H1 (cell line): Measurements from ENCODE around the gene AATK. TPM values are rescaled to one million over a fixed set of nuclear protein-coding genes. Genes with fewer than 3 reads are reported as not detected.

ENCODE experiments used
- CBX5 ChIP-seq: fragments of 300-800, 300-1000 bp; sonication (generic); IDR thresholded peaks from 2 replicates; pipeline ENCODE4 v1.7.1; 2016; ENCODE audit warnings: antibody characterized with exemption, low read length, low read depth
- CBX8 ChIP-seq: fragments of 300-800, 300-1000 bp; sonication (generic); IDR thresholded peaks from 2 replicates; pipeline ENCODE4 v1.7.1; 2016; ENCODE audit warnings: low read depth, low read length, borderline replicate concordance
- CTBP2 ChIP-seq: IDR thresholded peaks from 2 replicates; pipeline ENCODE4 v1.7.0; 2011; ENCODE audit warnings: borderline replicate concordance, mild to moderate bottlenecking, moderate library complexity, mixed read lengths, low read length; ENCODE audit not compliant: insufficient read depth, insufficient read length
- JUN ChIP-seq: IDR thresholded peaks from 2 replicates; pipeline ENCODE4 v1.6.1; 2011; ENCODE audit warnings: low read depth, mild to moderate bottlenecking, improper control_type of control experiment, low read length
- RXRA ChIP-seq: IDR thresholded peaks from 2 replicates; pipeline ENCODE4 v1.6.1; 2011; ENCODE audit warnings: low read depth, mild to moderate bottlenecking, low read length, moderate library complexity; ENCODE audit not compliant: insufficient read depth
- SIN3A ChIP-seq, 2 experiments: IDR thresholded peaks in 1 of 2; conservative IDR thresholded peaks in 1 of 2; 2 replicates each; pipeline ENCODE4 v1.6.1; 2011 to 2012; ENCODE audit warnings: low read length in 2 of 2, improper control_type of control experiment in 1 of 2, low read depth in 1 of 2, mild to moderate bottlenecking in 1 of 2
- SIRT6 ChIP-seq: IDR thresholded peaks from one replicate; pipeline ENCODE4 v1.7.1; 2012; ENCODE audit warnings: low read length, inconsistent platforms
- SP1 ChIP-seq: IDR thresholded peaks from 2 replicates; pipeline ENCODE4 v1.6.1; 2011; ENCODE audit warnings: low read depth, low read length
- TBP ChIP-seq: IDR thresholded peaks from 2 replicates; pipeline ENCODE4 v1.6.1; 2011; ENCODE audit warnings: low read depth, low read length, improper control_type of control experiment
- polyA plus RNA-seq, 7 experiments: library from polyadenylated mRNA; depleted of rRNA in 3 of 7; stranded (reverse) in 5 of 7; unstranded in 2 of 7; fragments of >200 nt in 5 of 7; fragments of 200-250 nt in 2 of 7; gene quantifications; 1 replicate in 5 of 7; 2 replicates in 1 of 7; 4 replicates in 1 of 7; pipeline versions ENCODE4 v1.2.1 to v1.2.3, GENCODE V29; 2011 to 2013; ENCODE audit warnings: missing spikeins in 2 of 7, mixed read lengths in 2 of 7
- total RNA-seq: library from RNA; stranded (reverse); fragmentation: NEBNext Ultra II Directional; extraction: Animal tissue kit (Norgen Biotek cat#: 25700); gene quantifications from 2 replicates; pipeline ENCODE4 v1.2.1, GENCODE V29; 2021
- TF ChIP-seq, protein P1 (sequence below): fragments of 300-600 bp; sonication (generic); IDR thresholded peaks from 2 replicates; pipeline ENCODE4 v1.7.1; 2012; ENCODE audit warnings: low read length, moderate library complexity, mild to moderate bottlenecking, inconsistent platforms; ENCODE audit not compliant: insufficient replicate concordance

AATK gene
- total and polyA plus RNA-seq, 2 of the 8 experiments (the other 6 are each of a cell fraction or from before 2014, with no cell fraction given), result 1.7 to 3.5 TPM

DNA sequence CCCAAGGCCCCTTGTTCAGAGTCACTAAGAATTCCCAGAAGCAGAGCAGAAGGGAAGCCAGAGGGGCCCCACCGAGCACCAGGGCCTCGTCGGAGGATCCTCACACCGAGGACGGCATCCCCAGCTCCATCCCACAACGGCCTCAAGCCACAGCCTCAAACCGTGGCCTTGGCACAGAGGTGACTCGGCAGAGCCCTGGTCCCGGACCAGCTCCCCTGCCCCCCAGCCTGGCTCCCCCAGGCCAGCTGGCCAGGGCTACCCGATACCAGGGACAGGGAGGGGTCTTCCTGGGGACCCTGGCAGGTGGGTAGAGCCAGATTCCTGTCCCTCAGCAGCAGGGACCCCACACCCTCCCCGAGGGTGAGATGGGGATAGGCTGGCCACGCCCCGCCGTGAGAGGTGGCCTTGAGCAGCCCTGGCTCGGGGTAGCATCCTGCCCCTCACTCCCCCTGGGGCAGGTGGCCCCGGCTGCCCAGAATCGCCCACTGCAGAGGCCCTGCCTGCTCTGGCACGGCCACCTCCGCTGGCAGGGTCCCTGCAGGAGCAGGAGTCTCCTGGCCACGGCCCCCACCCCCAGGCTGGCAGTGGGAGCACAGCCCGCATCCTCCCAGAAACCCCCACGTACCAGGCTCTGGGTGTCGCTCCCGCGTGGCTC lies 6.3 kb downstream of the AATK start (continued):
- TF ChIP-seq, protein P1, sequence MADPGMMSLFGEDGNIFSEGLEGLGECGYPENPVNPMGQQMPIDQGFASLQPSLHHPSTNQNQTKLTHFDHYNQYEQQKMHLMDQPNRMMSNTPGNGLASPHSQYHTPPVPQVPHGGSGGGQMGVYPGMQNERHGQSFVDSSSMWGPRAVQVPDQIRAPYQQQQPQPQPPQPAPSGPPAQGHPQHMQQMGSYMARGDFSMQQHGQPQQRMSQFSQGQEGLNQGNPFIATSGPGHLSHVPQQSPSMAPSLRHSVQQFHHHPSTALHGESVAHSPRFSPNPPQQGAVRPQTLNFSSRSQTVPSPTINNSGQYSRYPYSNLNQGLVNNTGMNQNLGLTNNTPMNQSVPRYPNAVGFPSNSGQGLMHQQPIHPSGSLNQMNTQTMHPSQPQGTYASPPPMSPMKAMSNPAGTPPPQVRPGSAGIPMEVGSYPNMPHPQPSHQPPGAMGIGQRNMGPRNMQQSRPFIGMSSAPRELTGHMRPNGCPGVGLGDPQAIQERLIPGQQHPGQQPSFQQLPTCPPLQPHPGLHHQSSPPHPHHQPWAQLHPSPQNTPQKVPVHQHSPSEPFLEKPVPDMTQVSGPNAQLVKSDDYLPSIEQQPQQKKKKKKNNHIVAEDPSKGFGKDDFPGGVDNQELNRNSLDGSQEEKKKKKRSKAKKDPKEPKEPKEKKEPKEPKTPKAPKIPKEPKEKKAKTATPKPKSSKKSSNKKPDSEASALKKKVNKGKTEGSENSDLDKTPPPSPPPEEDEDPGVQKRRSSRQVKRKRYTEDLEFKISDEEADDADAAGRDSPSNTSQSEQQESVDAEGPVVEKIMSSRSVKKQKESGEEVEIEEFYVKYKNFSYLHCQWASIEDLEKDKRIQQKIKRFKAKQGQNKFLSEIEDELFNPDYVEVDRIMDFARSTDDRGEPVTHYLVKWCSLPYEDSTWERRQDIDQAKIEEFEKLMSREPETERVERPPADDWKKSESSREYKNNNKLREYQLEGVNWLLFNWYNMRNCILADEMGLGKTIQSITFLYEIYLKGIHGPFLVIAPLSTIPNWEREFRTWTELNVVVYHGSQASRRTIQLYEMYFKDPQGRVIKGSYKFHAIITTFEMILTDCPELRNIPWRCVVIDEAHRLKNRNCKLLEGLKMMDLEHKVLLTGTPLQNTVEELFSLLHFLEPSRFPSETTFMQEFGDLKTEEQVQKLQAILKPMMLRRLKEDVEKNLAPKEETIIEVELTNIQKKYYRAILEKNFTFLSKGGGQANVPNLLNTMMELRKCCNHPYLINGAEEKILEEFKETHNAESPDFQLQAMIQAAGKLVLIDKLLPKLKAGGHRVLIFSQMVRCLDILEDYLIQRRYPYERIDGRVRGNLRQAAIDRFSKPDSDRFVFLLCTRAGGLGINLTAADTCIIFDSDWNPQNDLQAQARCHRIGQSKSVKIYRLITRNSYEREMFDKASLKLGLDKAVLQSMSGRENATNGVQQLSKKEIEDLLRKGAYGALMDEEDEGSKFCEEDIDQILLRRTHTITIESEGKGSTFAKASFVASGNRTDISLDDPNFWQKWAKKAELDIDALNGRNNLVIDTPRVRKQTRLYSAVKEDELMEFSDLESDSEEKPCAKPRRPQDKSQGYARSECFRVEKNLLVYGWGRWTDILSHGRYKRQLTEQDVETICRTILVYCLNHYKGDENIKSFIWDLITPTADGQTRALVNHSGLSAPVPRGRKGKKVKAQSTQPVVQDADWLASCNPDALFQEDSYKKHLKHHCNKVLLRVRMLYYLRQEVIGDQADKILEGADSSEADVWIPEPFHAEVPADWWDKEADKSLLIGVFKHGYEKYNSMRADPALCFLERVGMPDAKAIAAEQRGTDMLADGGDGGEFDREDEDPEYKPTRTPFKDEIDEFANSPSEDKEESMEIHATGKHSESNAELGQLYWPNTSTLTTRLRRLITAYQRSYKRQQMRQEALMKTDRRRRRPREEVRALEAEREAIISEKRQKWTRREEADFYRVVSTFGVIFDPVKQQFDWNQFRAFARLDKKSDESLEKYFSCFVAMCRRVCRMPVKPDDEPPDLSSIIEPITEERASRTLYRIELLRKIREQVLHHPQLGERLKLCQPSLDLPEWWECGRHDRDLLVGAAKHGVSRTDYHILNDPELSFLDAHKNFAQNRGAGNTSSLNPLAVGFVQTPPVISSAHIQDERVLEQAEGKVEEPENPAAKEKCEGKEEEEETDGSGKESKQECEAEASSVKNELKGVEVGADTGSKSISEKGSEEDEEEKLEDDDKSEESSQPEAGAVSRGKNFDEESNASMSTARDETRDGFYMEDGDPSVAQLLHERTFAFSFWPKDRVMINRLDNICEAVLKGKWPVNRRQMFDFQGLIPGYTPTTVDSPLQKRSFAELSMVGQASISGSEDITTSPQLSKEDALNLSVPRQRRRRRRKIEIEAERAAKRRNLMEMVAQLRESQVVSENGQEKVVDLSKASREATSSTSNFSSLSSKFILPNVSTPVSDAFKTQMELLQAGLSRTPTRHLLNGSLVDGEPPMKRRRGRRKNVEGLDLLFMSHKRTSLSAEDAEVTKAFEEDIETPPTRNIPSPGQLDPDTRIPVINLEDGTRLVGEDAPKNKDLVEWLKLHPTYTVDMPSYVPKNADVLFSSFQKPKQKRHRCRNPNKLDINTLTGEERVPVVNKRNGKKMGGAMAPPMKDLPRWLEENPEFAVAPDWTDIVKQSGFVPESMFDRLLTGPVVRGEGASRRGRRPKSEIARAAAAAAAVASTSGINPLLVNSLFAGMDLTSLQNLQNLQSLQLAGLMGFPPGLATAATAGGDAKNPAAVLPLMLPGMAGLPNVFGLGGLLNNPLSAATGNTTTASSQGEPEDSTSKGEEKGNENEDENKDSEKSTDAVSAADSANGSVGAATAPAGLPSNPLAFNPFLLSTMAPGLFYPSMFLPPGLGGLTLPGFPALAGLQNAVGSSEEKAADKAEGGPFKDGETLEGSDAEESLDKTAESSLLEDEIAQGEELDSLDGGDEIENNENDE, result no peak
- TF ChIP-seq TBP, result no peak
- TF ChIP-seq SIRT6, result no peak
- TF ChIP-seq RXRA, result no peak
- TF ChIP-seq SIN3A (conservative IDR thresholded peaks at IDR 0.05 in 1 of 2, IDR thresholded peaks at IDR 0.05 in 1 of 2; ENCODE audit: low read depth in 1 of 2, low read length in 2 of 2), result no peak
- no peak for TF ChIP-seq JUN
- TF ChIP-seq CBX8, result no peak
- no peak for TF ChIP-seq CTBP2
- no peak for TF ChIP-seq CBX5
- TF ChIP-seq SP1, result no peak
